ENCODE data around the gene CBLC.

CBLC gene

GRCh38 chr19:44759083-44759804, 18.4 kb upstream of the CBLC start:
- no peak for TF ChIP-seq ZNF70 (CRISPR knock-in tag; IDR thresholded peaks at IDR 0.05)
- no peak for TF ChIP-seq RARB (CRISPR knock-in tag; IDR thresholded peaks at IDR 0.05)
- no peak for TF ChIP-seq ZNF565 (CRISPR knock-in tag; conservative IDR thresholded peaks at IDR 0.05; ENCODE audit: low read depth)
- no peak for TF ChIP-seq ZNF8 (CRISPR knock-in tag; IDR thresholded peaks at IDR 0.05)

GRCh38 chr19:44762038-44762437, 15.7 kb upstream of the CBLC start:
- ATAC-seq = no peak
- TF ChIP-seq ZNF8 (CRISPR knock-in tag; IDR thresholded peaks at IDR 0.05) (no peak), ARNTL (CRISPR knock-in tag; IDR thresholded peaks at IDR 0.05; ENCODE audit: borderline replicate concordance, low read depth) (no peak), ISL1 (CRISPR knock-in tag; IDR thresholded peaks at IDR 0.05) (no peak), TOX (CRISPR knock-in tag; IDR thresholded peaks at IDR 0.05; ENCODE audit: borderline replicate concordance) (no peak), ZC3H10 (CRISPR knock-in tag; IDR thresholded peaks at IDR 0.05) (no peak), PPARA (CRISPR knock-in tag; IDR thresholded peaks at IDR 0.05; ENCODE audit: borderline replicate concordance) (no peak), PATZ1 (CRISPR knock-in tag; IDR thresholded peaks at IDR 0.05; ENCODE audit: borderline replicate concordance) (no peak), ZNF70 (CRISPR knock-in tag; IDR thresholded peaks at IDR 0.05) (no peak)

More at GRCh38 chr19:44759083-44759804, 18.4 kb upstream of the CBLC start:
- ATAC-seq = no peak

- TF ChIP-seq ZC3H10 (CRISPR knock-in tag; IDR thresholded peaks at IDR 0.05) (no peak), SNAI2 (CRISPR knock-in tag; IDR thresholded peaks at IDR 0.05) (no peak), ESRRG (CRISPR knock-in tag; IDR thresholded peaks at IDR 0.05) (no peak), ISL1 (CRISPR knock-in tag; IDR thresholded peaks at IDR 0.05) (no peak), ZNF70 (CRISPR knock-in tag; IDR thresholded peaks at IDR 0.05) (no peak), ZFP30 (CRISPR knock-in tag; IDR thresholded peaks at IDR 0.05) (no peak), GLIS3 (CRISPR knock-in tag; IDR thresholded peaks at IDR 0.05) (no peak), TCF4 (CRISPR knock-in tag; IDR thresholded peaks at IDR 0.05; ENCODE audit: borderline replicate concordance) (no peak), BACH2 (CRISPR knock-in tag; IDR thresholded peaks at IDR 0.05; ENCODE audit: borderline replicate concordance) (no peak), CREB5 (CRISPR knock-in tag; IDR thresholded peaks at IDR 0.05; ENCODE audit: low read depth) (no peak), ARNTL (CRISPR knock-in tag; IDR thresholded peaks at IDR 0.05; ENCODE audit: borderline replicate concordance, low read depth) (no peak), ZNF565 (CRISPR knock-in tag; conservative IDR thresholded peaks at IDR 0.05; ENCODE audit: low read depth) (no peak), ZNF8 (CRISPR knock-in tag; IDR thresholded peaks at IDR 0.05) (no peak), RARB (CRISPR knock-in tag; IDR thresholded peaks at IDR 0.05) (no peak), CSDC2 (CRISPR knock-in tag; IDR thresholded peaks at IDR 0.05) (no peak), PATZ1 (CRISPR knock-in tag; IDR thresholded peaks at IDR 0.05; ENCODE audit: borderline replicate concordance) (no peak)
- ATAC-seq = no peak
Observed at GRCh38 chr19:44765033-44765948, 12.4 kb upstream of the CBLC start.

GRCh38 chr19:44765949-44766335, 11.7 kb upstream of the CBLC start:
- TF ChIP-seq ZNF8 (CRISPR knock-in tag; IDR thresholded peaks at IDR 0.05) (no peak), ZFP3 (CRISPR knock-in tag; IDR thresholded peaks at IDR 0.05) (no peak), OSR1 (CRISPR knock-in tag; IDR thresholded peaks at IDR 0.05) (no peak), ISL1 (CRISPR knock-in tag; IDR thresholded peaks at IDR 0.05) (no peak), TOX (CRISPR knock-in tag; IDR thresholded peaks at IDR 0.05; ENCODE audit: borderline replicate concordance) (no peak), POU6F1 (CRISPR knock-in tag; IDR thresholded peaks at IDR 0.05; ENCODE audit: borderline replicate concordance, low read depth) (no peak), PATZ1 (CRISPR knock-in tag; IDR thresholded peaks at IDR 0.05; ENCODE audit: borderline replicate concordance) (no peak), TCF4 (CRISPR knock-in tag; IDR thresholded peaks at IDR 0.05; ENCODE audit: borderline replicate concordance) (no peak)
- ATAC-seq = no peak
